Hepatocyte (in vitro differentiated cells): ENCODE measurements around the gene SPTBN5.

Experiments used
- CTCF ChIP-seq: fragments of 200-600 bp; sonication (generic); IDR thresholded peaks from 2 replicates; pipeline ENCODE4 v1.5.1; 2016; ENCODE audit warnings: antibody characterized with exemption, mild to moderate bottlenecking; ENCODE audit not compliant: poor library complexity
- EZH2 ChIP-seq: fragments of 200-600 bp; sonication (generic); IDR thresholded peaks from 2 replicates; pipeline ENCODE4 v1.6.1; 2016; ENCODE audit warnings: antibody characterized with exemption, mild to moderate bottlenecking, borderline replicate concordance

GRCh38 chr15:41860049-41860828, 33.6 kb downstream of the SPTBN5 start:
- TF ChIP-seq EZH2 = no peak
- TF ChIP-seq CTCF = no peak
